IPS DF 6.9 (cell line): ENCODE measurements around the gene KRTAP10-5.

Source experiments
- DNase-seq: peaks from one replicate; pipeline ENCODE4 v3.0.0-alpha.2; 2013; ENCODE audit warnings: low read depth, low spot score
- H3K27ac ChIP-seq: one replicate; pipeline ENCODE4 v1.5.1; 2013; ENCODE audit warnings: low read length, control low read depth
- H3K27me3 ChIP-seq: 2 replicates; pipeline ENCODE4 v1.6.1; 2013; ENCODE audit warnings: mild to moderate bottlenecking, low read length; ENCODE audit not compliant: control insufficient read depth, insufficient read depth
- H3K36me3 ChIP-seq: 2 replicates; pipeline ENCODE4 v1.6.1; 2013; ENCODE audit warnings: low read length; ENCODE audit not compliant: control insufficient read depth, insufficient read depth
- H3K4me1 ChIP-seq: 2 replicates; pipeline ENCODE4 v1.6.1; 2013; ENCODE audit warnings: low read length; ENCODE audit not compliant: control insufficient read depth, insufficient read depth
- H3K4me3 ChIP-seq: 2 replicates; pipeline ENCODE4 v1.5.1; 2013; ENCODE audit warnings: mild to moderate bottlenecking, low read length
- H3K9me3 ChIP-seq: 2 replicates; pipeline ENCODE4 v1.6.1; 2013; ENCODE audit warnings: low read length, inconsistent platforms; ENCODE audit not compliant: control insufficient read depth, insufficient read depth
- WGBS: extraction: QIAGEN DNeasy Blood & Tissue Kit; methylation state at CpG from one replicate; pipeline ENCODE4 v1.1.7; 2013; ENCODE audit warnings: mixed read lengths, missing lambda C conversion rate; ENCODE audit not compliant: insufficient read length, insufficient coverage; 5-methylcytosine and 5-hydroxymethylcytosine counted together

Gene KRTAP10-5

DNA sequence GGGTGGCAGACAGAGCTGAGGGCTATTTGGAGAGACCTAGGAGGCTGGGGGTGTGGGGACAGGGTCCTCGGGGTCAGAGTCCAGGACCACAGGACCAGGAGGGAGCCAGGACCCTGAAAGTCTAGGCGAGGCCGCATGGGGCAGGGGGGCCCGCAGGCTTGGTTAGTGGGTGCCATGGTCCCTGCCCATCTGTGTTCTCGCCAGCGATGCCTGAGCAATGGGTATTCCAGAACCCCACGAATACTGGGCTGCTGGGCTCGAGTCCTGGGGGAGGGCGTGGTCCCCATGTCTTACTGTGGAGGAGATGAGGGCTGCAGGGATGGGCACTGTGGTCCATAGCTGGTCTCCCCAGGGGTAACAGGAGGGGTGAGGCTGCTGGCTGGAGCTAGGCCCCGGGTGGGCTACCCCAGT is 9.9 kb upstream of the KRTAP10-5 start:
- H3K9me3 ChIP-seq, result no peaks in the 10 kb centered on the region
- H3K27me3 ChIP-seq, result no peaks in the 10 kb centered on the region
- H3K27ac ChIP-seq, result no peak overlapping the region
- H3K36me3 ChIP-seq, result no peaks in the 10 kb centered on the region
- WGBS, result no CpG with 5 or more reads among the region's 10 CpGs
- no peak overlapping the region for H3K4me3 ChIP-seq
- DNase-seq, result no peak
- peaks cover 7% of the 10 kb centered on the region for H3K4me1 ChIP-seq

DNA sequence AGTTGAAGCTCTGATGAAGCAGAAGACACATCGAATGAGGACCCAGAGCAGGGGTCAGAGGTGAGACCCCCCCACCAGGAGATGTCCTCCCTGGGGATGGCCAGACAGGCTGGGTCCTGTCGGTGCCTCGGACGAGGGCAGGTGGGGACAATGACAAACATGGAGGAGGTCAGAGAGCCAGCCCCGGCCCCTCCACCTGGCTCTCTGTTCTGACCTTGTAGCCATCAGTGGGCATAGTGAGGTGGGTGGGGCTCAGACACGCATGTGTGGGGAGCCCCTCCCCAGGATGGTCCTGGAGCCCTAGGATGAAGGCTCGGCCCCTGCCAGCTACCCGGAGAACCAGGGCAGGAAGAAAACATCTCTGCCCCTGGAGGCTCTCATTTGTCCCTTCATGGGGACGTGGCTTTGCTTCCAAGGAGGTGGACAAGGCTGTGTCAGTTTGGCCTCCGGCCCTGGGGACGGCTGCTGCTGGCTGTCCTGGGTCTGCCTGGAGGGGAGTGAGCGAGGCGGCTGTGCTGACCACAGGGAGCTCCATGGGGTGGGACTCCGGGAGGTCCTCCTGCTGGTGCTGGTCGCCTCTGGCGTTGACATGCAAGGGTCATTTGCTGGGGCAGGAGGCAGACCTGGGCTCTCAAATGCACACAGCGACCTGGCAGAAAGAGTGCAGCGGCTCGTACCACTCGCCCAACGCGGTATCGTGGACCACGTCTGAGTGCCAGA is 9.3 kb upstream of the KRTAP10-5 start:
- no CpG with 5 or more reads among the region's 24 CpGs for WGBS
- Histone ChIP-seq H3K9me3 (no peaks in the 10 kb centered on the region), H3K27me3 (no peaks in the 10 kb centered on the region), H3K36me3 (no peaks in the 10 kb centered on the region), H3K27ac (no peak overlapping the region), H3K4me3 (no peak overlapping the region), H3K4me1 (peaks cover 7% of the 10 kb centered on the region)
- DNase-seq, result no peak

DNA sequence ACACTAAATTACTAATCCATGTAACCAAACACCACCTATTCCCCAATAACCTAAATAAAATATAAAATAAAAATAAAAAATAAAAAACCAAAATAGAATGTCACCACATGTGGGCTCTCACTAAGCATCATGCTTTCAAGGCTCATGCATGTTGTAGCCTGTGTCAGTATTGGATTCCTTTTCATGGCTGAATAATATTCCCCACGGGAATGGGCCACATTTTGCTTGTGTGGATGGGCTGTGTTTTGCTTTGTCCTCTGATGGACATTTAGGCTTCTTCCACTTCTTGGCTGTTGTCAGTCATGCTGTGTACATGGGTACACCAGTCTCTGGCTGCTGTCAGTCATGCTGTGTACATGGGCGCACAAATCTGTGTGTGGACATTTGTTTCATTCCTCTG is 8.7 kb upstream of the KRTAP10-5 start:
- H3K27me3 ChIP-seq, result no peaks in the 10 kb centered on the region
- H3K9me3 ChIP-seq, result no peaks in the 10 kb centered on the region
- no CpG with 5 or more reads among the region's 2 CpGs for WGBS
- no peaks in the 10 kb centered on the region for H3K36me3 ChIP-seq
- H3K4me3 ChIP-seq, result no peak overlapping the region
- no peak overlapping the region for H3K27ac ChIP-seq
- no peak for DNase-seq
- H3K4me1 ChIP-seq, result peaks cover 7% of the 10 kb centered on the region

DNA sequence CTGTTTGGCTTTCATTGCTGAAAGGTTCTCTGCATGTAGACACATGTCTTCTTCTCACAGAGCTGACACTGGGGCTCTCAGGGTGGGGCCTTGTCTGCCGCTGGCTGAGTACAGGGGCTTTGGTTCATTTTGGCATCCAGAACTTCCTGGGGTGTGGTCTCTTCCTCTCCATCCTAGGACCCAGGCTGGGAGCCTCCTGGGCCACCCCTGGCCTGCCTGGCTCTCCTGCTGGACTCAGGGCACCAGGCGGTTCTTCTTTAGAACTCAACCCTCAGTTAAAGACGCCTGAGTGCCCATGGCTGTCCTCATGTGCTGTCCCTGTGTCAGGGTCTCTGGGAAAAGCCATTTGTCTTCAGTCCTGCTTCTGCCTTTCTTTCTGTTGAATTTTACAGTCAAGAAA is 5.5 kb upstream of the KRTAP10-5 start:
- Histone ChIP-seq H3K4me3 (no peak overlapping the region), H3K27ac (no peak overlapping the region), H3K36me3 (no peaks in the 10 kb centered on the region), H3K9me3 (no peaks in the 10 kb centered on the region), H3K27me3 (no peaks in the 10 kb centered on the region), H3K4me1 (no peaks in the 10 kb centered on the region; the same call in 1 of the 2 replicates)
- no peak for DNase-seq
- no CpG with 5 or more reads among the region's 3 CpGs for WGBS

DNA sequence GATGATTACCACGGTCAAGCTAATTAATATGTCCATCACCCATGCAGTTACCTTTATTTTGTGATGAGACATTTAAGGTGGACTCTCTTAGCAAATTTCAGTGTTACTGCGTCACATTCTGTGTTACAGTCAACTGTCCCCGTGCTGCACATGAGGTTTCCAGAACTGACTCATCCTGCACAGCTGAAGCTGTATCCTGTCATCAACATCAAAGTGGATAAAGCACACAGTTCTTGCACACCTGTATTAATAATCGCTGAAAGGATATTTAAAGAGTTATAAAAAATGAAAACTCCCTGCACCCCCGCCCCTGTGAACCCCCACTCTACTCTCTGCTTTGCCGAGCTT is 3.4 kb upstream of the KRTAP10-5 start:
- Histone ChIP-seq H3K9me3 (no peaks in the 10 kb centered on the region), H3K27ac (no peak overlapping the region), H3K36me3 (no peaks in the 10 kb centered on the region), H3K4me3 (no peak overlapping the region), H3K27me3 (no peaks in the 10 kb centered on the region), H3K4me1 (no peaks in the 10 kb centered on the region; the same call in 1 of the 2 replicates)
- no CpG with 5 or more reads among the region's 6 CpGs for WGBS
- no peak for DNase-seq

DNA sequence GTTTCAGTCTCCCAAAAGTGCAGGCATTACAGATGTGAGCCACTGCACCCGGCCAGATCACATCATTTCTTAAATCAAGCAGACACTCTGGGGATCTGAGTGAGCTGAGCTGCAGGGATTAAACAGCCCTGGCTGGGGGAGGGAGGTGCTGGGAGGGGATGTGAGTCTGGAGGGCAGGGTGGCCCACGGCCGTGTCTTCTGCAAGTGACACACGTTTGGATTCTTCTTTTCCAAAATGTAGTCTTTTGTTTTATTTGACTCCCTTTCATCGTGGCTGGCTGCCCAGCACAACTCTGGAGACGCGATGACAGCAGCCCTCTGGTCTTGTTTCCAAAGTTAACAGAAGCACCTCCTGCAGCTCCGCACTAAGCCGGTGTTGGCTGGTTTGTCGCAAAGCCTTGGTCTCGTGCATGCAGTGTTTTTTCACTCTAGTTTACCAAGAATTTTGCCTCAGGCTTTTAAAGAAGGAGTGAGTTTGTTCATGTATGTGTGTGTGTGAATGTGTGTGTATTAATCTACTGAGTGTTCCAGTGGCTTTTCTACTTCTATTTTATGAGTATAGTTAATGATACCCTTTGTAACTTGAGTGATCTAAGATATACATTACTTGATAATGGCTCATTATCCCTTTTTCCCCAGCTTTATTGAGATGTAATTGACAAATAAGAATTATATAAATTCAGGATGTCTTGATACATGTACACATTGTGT is 2.8 kb upstream of the KRTAP10-5 start:
- no peaks in the 10 kb centered on the region for H3K9me3 ChIP-seq
- no peak overlapping the region for H3K4me3 ChIP-seq
- no peaks in the 10 kb centered on the region for H3K27me3 ChIP-seq
- H3K4me1 ChIP-seq, result no peaks in the 10 kb centered on the region; the same call in 1 of the 2 replicates
- H3K36me3 ChIP-seq, result no peaks in the 10 kb centered on the region
- WGBS, result no CpG with 5 or more reads among the region's 11 CpGs
- no peak overlapping the region for H3K27ac ChIP-seq
- DNase-seq, result no peak

DNA sequence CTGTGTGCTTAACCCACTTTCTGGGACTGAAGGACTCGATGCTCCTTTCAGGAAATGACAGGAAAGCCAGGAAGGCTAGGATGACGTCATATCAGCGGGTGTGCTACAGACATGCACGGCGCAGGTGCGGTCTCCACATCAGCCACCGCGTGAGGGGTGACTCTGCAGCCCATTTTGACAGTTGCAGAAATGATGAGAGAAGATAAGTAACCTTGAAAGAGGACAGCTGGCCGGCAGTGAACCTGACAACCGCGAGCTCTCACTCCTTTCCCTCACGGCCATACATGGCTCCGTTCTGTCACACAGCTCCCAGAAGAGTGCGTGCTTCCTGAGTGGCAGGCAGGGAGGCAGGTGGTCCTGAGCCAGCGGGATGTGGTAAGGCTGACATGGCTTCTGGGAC is 1.7 kb upstream of the KRTAP10-5 start:
- H3K9me3 ChIP-seq, result no peaks in the 10 kb centered on the region; the same call in 1 of the 2 replicates
- no peak for DNase-seq
- no peaks in the 10 kb centered on the region for H3K27me3 ChIP-seq
- H3K4me3 ChIP-seq, result no peak overlapping the region
- no peak overlapping the region for H3K27ac ChIP-seq
- no CpG with 5 or more reads among the region's 15 CpGs for WGBS
- no peaks in the 10 kb centered on the region; the same call in 1 of the 2 replicates for H3K4me1 ChIP-seq
- no peaks in the 10 kb centered on the region for H3K36me3 ChIP-seq

DNA sequence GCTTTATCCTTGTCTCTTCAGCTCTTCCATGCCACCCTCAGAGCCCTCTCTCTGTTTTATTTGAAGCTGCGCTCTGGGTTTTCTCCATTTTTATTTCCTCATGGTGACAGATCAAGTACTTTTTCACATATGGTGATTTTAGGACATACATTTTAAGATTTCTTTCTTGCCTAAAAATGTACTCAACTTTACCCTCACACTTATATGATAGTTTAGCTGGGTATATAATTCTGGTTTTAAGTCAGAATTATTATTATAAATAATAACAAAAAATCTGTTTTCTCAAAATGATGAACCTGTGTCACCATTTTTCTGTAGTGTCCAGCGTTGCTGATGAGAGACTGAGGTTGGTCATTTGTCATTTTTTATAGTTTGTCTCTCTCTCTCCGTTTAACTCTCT is 754 bp upstream of the KRTAP10-5 start:
- no peak for DNase-seq
- no CpG with 5 or more reads among the region's 3 CpGs for WGBS
- H3K4me3 ChIP-seq, result no peak overlapping the region
- no peaks in the 10 kb centered on the region; the same call in 1 of the 2 replicates for H3K4me1 ChIP-seq
- H3K27me3 ChIP-seq, result no peaks in the 10 kb centered on the region
- no peaks in the 10 kb centered on the region for H3K36me3 ChIP-seq
- no peak overlapping the region for H3K27ac ChIP-seq
- no peaks in the 10 kb centered on the region; the same call in 1 of the 2 replicates for H3K9me3 ChIP-seq

DNA sequence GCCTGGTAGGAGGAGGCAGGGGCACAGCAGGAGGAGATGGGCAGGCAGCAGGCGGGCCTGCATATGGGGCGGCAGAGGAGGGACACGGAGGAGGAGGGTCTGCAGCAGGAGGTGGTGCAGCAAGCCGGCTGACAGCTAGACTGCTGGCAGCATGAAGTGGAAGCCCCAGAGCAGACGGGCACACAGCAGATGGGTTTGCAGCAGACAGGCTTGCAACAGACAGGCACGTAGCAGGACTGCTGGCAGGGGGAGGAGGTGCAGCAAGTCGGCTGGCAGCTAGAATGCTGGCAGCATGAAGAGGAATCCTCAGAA is 615 bp downstream of the KRTAP10-5 start:
- DNase-seq, result no peak
- no CpG with 5 or more reads among the region's 7 CpGs for WGBS
- Histone ChIP-seq H3K36me3 (no peaks in the 10 kb centered on the region), H3K27ac (no peak overlapping the region), H3K27me3 (no peaks in the 10 kb centered on the region), H3K4me1 (no peaks in the 10 kb centered on the region), H3K9me3 (no peaks in the 10 kb centered on the region; the same call in 1 of the 2 replicates), H3K4me3 (no peak overlapping the region; the same call in 1 of the 2 replicates)

DNA sequence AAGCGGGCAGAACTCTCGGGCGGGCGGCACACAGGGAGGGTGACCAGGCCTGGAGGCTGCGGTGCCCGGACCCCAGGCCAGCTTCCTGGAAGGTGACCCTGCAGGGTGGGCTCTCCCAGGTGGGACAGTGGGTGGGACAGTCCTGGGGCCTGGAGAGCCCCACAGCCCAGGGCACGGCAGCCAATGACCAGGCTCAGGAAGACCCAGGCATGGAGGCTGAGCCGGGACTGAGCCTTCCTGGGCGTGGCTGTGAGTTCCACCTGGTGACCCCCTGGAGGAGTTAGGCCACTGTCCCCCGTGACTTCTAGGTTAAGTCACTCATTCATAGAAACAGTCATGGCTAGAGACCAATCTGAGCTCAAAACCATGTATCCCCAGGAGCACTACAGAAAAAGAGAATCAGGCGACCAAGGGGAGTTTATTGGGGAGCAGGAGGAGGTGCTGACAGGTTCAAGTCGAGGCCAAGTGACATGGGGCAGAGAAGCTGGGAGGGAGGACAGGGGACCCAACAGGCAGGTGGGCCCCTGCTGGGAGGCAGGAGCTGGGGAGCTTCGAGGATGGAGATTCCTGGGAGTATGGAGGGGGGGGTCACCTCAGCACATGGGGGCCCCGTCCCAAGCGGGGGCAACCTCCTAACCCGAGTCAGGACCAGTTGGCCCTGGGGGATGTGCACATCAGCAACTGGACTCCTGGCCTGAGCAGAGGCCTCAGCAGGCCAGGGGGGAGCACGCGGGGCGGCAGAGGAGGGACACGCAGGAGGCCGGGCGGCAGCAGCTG is 1.2 kb downstream of the KRTAP10-5 start:
- no peak overlapping the region for H3K4me3 ChIP-seq
- no peaks in the 10 kb centered on the region for H3K27me3 ChIP-seq
- DNase-seq, result no peak
- H3K9me3 ChIP-seq, result no peaks in the 10 kb centered on the region; the same call in 1 of the 2 replicates
- no CpG with 5 or more reads among the region's 22 CpGs for WGBS
- no peak overlapping the region for H3K27ac ChIP-seq
- H3K4me1 ChIP-seq, result 0 out of 2 replicates have a peak, but pooled peaks cover 3% of the 10 kb centered on the region
- H3K36me3 ChIP-seq, result no peaks in the 10 kb centered on the region
